ENCODE data around the gene CFAP299. TPM values are rescaled to one million over a fixed set of nuclear protein-coding genes. Genes with fewer than 3 reads are reported as not detected.
"Not testable (repeated sequence)": the region's sequence is repeated elsewhere in the genome, so short reads cannot be mapped to it uniquely, and the experiment has no call there.

CFAP299 gene
- total RNA-seq, 4 donors from 2014 or later = 0.79 TPM; not detected in 3

DNA sequence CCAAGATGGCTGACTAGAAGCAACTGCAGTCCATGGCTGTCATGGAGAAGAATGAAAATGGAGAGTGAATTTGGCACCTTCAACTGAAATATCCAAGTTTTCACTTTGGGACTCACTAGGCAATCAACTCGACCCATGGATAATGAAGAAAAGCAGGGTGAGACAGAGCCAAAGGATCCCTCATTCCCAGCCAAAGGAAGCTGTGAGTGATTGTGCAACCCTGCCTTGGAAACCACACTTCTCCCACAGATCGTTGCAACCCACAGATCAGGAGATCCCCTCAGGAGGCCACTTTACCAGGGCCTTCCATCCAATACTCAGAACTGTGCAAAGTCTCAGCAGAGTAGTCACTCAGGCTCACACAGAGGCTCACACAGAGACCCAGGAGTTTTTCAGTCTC, 4.5 kb downstream of the CFAP299 start:
- TF ChIP-seq, protein P1, sequence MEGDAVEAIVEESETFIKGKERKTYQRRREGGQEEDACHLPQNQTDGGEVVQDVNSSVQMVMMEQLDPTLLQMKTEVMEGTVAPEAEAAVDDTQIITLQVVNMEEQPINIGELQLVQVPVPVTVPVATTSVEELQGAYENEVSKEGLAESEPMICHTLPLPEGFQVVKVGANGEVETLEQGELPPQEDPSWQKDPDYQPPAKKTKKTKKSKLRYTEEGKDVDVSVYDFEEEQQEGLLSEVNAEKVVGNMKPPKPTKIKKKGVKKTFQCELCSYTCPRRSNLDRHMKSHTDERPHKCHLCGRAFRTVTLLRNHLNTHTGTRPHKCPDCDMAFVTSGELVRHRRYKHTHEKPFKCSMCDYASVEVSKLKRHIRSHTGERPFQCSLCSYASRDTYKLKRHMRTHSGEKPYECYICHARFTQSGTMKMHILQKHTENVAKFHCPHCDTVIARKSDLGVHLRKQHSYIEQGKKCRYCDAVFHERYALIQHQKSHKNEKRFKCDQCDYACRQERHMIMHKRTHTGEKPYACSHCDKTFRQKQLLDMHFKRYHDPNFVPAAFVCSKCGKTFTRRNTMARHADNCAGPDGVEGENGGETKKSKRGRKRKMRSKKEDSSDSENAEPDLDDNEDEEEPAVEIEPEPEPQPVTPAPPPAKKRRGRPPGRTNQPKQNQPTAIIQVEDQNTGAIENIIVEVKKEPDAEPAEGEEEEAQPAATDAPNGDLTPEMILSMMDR (IDR thresholded peaks at IDR 0.05) = no peak
- ATAC-seq (ENCODE audit: low FRiP score) (no peak), DNase-seq (ENCODE audit: low spot score) (no peak)

DNA sequence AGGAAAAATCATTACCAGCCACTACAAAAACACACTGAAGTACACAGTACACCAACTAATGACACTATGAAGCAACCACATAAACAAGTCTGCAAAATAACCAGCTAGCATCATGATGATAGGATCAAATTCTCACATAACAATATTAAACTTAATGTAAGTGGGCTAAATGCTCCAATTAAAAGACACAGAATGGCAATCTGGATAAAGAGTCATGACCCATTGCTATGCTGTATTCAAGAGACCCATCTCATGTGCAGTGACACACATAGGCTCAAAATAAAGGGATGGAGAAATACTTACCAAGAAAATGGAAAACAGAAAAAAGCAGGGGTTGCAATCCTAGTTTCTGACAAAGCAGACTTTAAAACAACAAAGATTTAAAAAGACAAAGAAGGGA, 7.2 kb downstream of the CFAP299 start:
- ATAC-seq (ENCODE audit: low FRiP score); DNase-seq (ENCODE audit: low spot score): not testable (repeated sequence)

DNA sequence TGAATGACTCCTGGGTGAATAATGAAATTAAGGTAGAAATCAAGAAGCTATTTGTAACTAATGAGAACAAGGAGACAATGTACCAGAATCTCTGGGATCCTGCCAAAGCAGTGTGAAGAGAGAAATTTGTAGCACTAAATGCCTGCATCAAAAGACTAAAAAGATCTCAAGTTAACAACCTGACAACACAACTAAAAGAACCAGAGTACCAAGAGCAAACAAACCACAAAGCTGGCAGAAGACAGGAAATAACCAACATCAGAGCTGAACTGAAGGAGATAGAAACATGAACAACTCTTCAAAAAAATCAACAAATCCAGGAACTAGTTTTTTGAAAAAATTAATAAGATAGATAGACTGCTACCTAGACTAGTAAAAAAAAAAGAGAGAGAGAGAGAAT, 8.4 kb downstream of the CFAP299 start:
- DNase-seq (ENCODE audit: low spot score) (no peak), ATAC-seq (ENCODE audit: low FRiP score) (no peak)
- TF ChIP-seq, protein P1 (IDR thresholded peaks at IDR 0.05) = no peak

DNA sequence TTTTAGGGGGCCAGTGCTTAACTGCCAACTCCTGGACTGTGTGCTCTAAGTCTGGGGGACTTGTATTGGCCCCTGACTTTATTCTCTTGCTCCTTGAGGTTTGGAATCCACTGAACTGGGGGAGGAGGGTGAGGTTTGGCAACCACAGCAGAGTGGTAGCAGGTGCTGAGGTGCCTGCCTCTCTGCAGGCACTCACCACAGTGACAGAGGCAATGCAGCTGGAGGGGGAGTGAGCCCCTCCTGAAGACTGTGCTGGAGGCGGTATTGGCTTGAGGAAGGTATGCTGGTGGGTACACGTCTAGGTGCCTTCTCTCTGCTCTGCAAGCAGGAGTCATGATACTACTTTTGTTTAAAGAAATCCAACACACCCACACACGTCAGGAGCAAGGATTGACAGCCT, 24.6 kb downstream of the CFAP299 start:
- TF ChIP-seq, protein P1 (IDR thresholded peaks at IDR 0.05) = no peak
- ATAC-seq (ENCODE audit: low FRiP score) = no peak

DNA sequence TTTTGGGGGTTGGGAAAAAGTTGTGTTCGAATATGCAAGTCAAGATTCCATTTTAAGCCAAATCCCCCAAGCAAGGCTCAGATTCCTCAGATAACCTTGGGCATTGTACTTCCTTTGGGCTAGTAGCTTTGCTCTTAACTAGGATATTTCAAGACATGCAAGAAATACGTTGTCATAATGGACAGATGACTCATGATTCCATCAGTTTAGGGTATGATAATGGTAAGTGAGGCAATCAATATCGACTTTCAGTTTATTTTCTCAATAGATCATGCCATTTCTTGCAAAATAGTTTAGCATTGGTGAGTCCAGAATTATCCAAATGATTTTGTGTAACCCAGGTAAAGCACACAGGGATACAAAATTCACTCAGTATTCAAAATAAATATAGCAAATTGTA, 25.4 kb downstream of the CFAP299 start:
- ATAC-seq (ENCODE audit: low FRiP score) (no peak), DNase-seq (ENCODE audit: low spot score) (no peak)
- TF ChIP-seq, protein P1 (IDR thresholded peaks at IDR 0.05) = no peak

More for the DNA sequence above, 24.6 kb downstream of the CFAP299 start:
- no peak for DNase-seq (ENCODE audit: low spot score)

DNA sequence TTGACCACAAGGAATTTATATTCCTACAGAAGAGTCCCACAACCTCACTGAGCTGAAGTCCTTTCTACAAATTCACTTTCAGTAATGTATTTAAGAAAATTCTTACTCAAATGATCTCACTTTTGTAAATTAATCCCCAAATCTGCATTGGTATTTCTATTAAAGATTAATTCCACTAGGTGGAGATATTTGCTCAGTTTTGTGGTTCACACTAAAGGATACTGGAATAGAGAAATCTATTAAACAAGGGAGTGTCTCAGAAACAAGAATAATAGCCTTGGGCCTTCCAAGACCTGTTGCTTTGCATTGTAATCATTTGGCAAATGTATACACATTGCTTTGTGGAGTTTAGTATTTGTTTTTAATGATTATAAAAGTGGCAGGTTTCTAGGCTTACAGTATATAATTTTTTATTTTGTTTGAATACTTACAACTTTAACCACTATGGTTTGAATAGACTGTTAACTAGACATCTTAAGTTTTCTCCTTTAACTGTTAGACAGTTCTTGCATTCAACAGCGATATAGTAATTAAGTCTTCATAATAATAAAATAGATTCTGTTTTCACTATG, 25.9 kb downstream of the CFAP299 start:
- TF ChIP-seq, protein P1 (IDR thresholded peaks at IDR 0.05) = no peak
- no peak for DNase-seq (ENCODE audit: low spot score)
- ATAC-seq (ENCODE audit: low FRiP score) = no peak

DNA sequence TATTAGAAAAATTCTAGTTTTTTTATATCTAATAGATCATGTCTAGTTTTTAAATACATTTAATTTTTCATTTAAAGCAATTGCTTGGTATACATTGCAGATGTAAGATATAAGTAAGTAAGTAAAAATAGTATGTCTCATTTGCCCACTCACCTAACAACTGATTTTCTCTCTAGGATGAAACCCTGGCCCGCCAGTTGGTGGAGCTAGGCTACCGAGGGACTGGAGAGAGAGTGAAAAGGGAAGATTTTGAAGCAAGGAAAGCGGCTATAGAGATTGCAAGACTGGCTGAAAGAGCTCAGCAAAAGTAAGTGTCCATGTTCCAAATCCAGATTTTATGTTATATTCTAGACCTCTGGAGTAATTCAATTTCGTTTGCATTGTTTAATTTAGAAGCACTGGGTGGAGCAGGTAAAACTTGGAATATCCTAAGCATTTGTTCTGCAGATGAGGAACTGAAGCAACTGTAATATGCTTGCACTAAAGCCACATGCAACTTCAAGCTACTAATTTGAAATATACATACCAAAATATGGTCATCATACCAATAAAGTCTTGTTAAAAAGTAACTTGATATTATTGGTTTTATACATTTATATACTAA, 27.1 kb downstream of the CFAP299 start:
- DNase-seq (ENCODE audit: low spot score) (no peak), ATAC-seq (ENCODE audit: low FRiP score) (no peak)
- TF ChIP-seq, protein P1 (IDR thresholded peaks at IDR 0.05) = no peak

Data from omental fat pad (tissue), 4 donors.